ENCODE data around the gene RAB11FIP5.
A peak's percentile ranks its signal among the peaks of the same experiment; 100 is the strongest.
"Not testable (repeated sequence)": the region's sequence is repeated elsewhere in the genome, so short reads cannot be mapped to it uniquely, and the experiment has no call there.

The RAB11FIP5 gene

GRCh38 chr2:73069855-73070642 is 42.7 kb downstream of the RAB11FIP5 start:
- DNase-seq, result no peak

GRCh38 chr2:73069041-73069854 is 43.5 kb downstream of the RAB11FIP5 start:
- DNase-seq, result no peak

DNA sequence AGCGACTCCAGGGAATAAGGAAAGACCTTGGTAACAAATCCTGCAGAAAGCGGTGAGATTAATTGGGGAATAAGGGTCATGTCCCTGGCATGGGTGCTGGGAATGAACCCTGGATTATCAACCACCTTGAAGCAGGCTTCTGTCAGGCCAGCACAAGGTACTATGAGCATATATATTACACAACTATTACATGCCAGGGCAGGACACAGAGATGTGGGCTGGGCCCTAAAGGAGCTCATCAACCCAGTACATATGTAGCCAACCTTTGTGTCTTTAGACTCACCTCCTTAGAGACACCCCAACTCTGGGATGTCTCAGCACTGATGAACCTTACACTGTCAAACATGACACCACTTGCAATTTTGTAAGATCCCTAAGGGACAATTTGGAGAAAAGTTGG is 44.6 kb downstream of the RAB11FIP5 start:
- DNase-seq, result no peak

DNA sequence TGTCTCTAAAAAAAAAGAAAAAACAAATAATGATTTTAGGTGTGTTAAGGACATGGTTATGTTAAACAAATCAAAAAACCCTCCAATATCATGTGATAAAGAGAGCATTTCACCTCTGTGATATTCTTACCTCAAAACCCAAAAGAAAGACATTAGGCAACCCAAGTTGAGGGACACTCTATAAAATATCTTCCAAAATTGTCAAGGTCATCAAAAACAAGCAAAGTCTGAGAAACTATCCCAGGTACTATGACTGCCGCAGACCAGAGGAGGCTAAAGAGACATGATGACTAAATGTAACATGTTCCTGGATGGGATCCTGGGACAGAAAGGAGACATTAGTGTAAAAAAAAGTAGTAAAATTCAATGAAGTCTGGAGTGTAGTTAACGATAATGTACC is 45.7 kb downstream of the RAB11FIP5 start:
- no peak for DNase-seq

DNA sequence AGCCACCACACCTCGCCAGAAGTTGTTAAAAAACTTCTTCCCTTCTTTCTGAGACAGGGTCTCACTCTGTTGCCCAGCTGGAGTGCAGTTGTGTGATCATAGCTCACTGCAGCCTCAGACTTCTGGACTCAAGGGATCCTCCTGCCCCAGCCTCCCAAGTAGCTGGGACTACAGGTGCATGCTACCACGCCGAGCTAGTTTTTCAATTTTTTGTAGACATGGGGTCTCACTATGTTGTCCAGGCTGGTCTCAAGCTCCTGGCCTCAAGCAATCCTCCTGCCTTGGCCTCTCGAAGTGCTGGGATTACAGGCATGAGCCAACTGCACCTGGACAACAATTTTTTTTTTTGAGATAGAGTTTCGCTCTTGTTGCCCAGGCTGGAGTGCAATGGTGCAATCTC is 47.7 kb downstream of the RAB11FIP5 start:
- DNase-seq, result not testable (repeated sequence)

DNA sequence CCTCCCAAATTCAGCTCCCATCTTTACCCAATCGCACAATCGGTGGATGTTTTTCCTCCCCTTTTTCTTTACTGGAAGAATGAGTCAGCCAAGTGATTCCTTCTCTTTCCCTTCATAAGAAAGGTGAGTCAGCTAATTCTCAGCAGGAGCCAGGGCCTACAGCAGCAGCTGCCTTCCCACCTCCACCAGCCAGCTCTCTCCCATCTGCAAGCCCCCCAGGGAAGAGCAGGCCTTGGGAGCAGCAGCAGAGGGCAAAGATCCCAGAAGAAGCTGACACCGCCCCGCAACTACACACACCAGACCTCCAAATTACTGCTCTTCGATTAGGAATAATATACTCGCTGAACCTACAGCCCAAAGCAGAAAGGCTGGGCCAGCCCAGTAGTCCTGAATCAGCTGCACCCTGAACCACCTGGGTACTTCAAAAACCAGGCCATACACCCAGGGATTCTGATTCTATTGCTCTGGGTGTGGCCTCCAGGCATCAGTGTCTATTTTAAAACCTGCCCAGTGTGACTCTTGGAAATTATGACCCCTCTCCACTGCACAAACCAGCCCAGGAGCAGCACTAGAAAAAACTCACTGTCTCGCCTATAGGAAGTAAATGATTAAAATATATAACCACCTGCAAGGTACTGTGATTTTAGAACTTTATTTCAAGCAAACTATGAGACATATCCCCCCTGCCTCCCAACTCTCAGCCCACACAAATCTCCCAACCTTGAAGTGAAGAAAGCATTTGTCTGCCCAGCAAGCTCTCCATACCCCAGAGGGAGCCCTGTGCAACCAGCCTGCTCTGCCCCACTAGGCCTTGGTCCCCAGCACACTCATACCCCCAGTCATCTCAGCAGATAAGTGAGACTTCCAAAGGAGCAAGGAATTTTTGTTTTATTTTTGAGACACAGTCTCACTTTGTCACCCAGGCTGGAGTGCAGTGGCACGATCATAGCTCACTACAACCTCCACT is 48.6 kb downstream of the RAB11FIP5 start:
- DNase-seq, result peak; percentile 6

DNA sequence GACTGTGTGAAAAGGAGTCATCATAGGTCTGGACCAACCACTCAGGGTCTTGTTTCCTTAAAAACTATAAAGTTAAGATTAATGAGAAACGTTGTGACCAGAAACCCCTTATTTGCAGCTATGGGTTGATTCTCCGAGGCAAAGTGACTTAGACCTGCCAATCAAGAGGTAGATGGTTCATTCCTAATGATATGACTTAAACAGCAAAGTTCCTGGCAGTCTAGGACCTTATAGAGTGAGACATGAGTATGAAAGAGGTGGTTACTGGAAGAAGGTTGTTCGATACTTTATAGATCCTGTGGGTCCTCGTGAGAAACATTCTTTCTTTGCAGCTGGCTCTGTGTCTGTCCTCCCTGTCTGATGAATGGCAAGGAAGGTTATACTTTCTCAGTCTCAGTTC is 49.3 kb downstream of the RAB11FIP5 start:
- no peak for DNase-seq

DNA sequence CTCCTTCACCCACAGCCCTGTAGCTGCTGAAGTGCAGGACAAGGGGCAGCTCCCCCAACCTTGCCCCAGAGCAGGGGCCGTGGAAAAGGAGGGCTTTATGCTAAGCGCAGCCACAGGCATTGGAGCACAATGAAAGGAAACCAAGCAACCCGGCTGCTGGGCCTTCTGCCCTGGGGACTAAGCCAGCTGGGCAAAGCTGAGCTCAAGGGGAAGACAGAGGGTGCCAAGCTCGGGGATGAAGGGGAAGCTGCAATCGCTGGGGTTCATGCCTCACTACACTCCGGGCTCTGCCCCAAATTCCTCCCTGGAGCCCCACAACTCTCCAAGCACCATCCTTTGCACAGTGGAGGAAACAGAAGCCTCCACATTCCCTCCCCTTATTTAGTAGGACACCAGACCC is 53.6 kb downstream of the RAB11FIP5 start:
- no peak for DNase-seq

GRCh38 chr2:73054980-73055379 is 57.8 kb downstream of the RAB11FIP5 start:
- no peak for DNase-seq

DNA sequence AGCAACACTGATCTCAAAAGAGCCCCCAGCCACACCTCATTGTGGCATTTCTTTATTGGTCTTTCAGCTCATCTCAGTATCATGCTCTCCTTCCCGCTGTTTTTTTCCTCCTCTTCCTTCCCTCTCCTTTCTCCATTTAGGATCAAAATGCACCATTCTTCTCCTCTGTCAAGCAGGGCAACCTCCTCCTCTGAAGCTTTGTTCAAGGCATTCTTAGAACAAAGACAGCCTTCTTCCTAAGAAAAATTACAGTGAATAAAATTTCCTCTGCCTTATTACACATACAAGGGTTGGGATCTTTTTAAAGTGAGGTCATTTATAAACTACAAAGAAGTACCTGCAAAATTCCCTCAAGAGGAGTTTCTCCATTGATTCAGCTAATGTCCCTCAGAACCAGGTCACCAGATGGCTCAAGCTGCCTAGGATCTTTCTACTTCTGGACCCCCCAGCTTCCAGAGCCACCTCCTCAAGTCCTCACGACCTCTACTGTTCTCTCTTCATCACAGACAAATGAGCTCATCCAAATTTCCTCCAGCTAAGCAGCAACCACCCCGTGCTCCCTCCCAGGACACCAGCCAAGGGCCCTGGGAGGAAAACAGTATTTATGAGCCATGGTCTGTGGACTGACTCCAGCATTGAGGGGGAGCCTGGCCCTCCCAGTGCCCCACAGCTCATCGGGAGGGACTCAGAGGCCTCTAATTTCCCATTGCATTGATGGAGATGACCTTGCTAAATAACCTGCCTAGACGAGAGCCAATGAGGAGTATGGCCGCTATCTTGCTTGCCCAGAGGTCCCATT is 59.2 kb downstream of the RAB11FIP5 start:
- no peak for DNase-seq

DNA sequence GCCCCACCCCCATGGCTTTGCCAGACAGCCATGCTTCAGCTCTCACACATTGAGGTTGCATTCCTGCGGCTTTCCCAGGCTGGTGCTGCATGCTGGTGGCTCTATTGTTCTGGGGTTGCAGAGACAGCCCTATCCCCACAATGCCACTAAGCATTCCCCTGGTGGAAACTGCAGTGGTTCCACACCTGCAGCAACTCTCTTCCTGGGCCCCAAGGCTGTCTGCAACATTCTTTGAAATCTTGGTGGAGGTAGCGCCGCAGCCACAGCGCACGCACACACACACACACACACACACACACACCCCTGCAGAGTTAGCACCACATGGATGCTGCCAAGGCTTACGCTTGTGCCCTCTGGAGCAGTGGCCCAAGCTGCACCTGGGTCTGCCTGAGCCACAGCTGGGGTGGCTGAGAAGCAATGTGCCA is 62.6 kb downstream of the RAB11FIP5 start:
- DNase-seq, result no peak

- DNase-seq, result peak; percentile 49
Observed at GRCh38 chr2:73043929-73044832, 68.6 kb downstream of the RAB11FIP5 start.

DNA sequence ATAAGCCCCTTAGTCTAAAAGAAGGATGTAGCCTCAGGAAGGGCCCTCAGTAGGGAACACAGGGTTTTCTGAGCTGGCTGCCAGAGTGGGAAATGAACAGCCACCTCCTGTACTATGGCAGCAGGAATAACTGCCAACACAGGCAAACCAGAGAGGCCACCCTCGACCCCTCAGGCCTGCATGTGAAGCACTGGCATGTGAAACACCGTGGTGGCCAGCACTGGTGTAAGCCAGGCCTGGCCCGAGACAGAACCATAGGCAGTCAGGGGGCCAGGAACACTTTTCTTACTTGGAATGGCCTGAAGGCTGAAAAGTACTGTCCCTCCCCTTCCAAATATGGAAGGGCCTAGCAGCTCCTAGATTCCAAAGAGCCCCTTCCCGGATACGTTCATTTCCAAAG is 69.5 kb downstream of the RAB11FIP5 start:
- DNase-seq, result no peak

GRCh38 chr2:73037947-73038585 is 74.7 kb downstream of the RAB11FIP5 start:
- DNase-seq, result peak; percentile 87

DNA sequence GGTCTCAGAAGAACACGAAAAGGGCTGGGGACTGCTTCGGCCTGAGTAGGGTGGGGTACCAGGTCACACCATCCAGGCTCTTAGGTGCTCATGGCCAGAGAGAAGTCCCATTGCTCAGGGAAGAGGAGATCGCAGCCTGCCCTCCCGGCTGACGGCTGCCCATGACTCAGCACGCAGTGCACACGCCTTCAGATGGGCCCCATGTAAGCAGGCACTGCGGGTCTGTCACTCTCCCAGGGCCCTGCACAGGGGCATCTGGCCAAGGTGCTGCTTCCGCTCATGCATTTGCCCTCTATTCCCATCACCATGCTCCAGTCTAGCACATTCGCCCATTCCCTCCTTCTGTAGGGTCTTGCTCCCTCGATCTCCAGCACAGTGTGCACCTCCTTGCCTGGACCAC is 76.0 kb downstream of the RAB11FIP5 start:
- no peak for DNase-seq

DNA sequence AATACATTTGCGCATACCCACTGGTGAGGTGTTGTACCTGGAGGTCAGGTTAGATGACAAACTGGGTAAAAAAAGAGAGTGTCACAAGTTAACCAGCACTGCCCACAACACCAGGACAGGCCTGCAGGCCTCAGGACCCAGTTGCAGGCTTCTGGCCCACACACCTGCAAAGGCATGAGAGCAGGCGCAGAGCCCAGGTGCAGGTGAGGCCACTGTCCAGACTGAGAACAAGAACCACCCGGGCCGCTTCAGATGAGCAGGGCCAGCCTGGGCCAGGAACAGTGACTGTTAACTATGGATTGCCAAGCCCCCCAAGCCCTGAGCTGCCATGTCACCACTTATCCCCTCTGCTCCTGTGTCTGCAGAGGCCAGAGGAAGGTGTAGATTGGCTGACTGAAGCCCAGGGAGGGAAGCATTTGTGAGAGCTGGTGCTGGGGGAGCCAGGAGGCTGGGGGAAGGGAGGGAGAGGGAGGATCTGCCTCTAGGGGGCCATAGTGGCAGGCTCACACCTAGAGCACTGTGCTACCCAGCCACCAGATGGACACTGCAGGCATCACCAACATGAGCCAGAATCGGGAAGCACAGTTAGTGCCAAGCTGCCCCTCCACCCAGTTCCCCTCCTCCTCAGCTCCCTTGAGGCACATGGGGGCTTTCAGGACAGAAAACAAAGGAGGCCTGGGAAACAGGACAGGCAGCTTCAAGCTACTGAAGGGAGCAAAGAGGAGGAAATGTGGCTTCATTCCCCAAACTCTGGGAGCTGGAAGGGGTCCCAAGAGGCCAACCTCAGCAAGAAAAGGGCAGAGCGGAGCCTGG is 76.6 kb downstream of the RAB11FIP5 start:
- no peak for DNase-seq

GRCh38 chr2:73034661-73035375 is 77.9 kb downstream of the RAB11FIP5 start:
- DNase-seq, result no peak

- DNase-seq, result no peak
Observed at GRCh38 chr2:73033766-73034381, 78.9 kb downstream of the RAB11FIP5 start.
